CD4-positive, CD25-positive, alpha-beta regulatory T cell (primary cell): ENCODE data around the gene RUBCNL. TPM values are rescaled to one million over a fixed set of nuclear protein-coding genes. Genes with fewer than 3 reads are reported as not detected.

Source experiments
- ATAC-seq, 2 donors: fragments of 150-1000 bp; cut with Tn5 transposase; one replicate each; pipeline ENCODE4 v1.10.0; 2021; ENCODE audit warnings: low read depth in 2 of 2, moderate number of reproducible peaks in 2 of 2, moderate library complexity in 1 of 2
- DNase-seq, 3 donors: peaks; one replicate each; pipeline versions ENCODE4 v3.0.0 to v3.0.0-alpha.2; 2012 to 2022; ENCODE audit warnings: mixed read lengths in 1 of 3
- H3K27ac ChIP-seq: one replicate; pipeline ENCODE4 v1.7.0; 2013; ENCODE audit warnings: mild to moderate bottlenecking, low read length; ENCODE audit not compliant: insufficient read depth, poor library complexity, severe bottlenecking
- H3K27me3 ChIP-seq: one replicate; pipeline ENCODE4 v1.7.0; 2013; ENCODE audit warnings: low read length; ENCODE audit not compliant: control insufficient read depth, insufficient read depth
- H3K36me3 ChIP-seq: one replicate; pipeline ENCODE4 v1.7.0; 2013; ENCODE audit warnings: mild to moderate bottlenecking, low read length, moderate library complexity; ENCODE audit not compliant: control insufficient read depth, insufficient read depth
- H3K4me1 ChIP-seq: 2 replicates; pipeline ENCODE4 v1.7.0; 2013; ENCODE audit warnings: mild to moderate bottlenecking, low read length; ENCODE audit not compliant: insufficient read depth, control insufficient read depth, poor library complexity, severe bottlenecking
- H3K4me3 ChIP-seq: one replicate; pipeline ENCODE4 v1.7.0; 2013; ENCODE audit warnings: low read depth, mild to moderate bottlenecking, low read length, moderate library complexity
- H3K9me3 ChIP-seq, 2 experiments: 1 replicate in 1 of 2; 2 replicates in 1 of 2; pipeline ENCODE4 v1.7.0; 2013; ENCODE audit warnings: low read length in 2 of 2, mild to moderate bottlenecking in 1 of 2, moderate library complexity in 1 of 2; ENCODE audit not compliant: control insufficient read depth in 2 of 2
- H3K27ac Mint-ChIP-seq, 3 donors: one replicate each; pipeline ENCODE4 v1.8.0; 2020 to 2022; ENCODE audit warnings: mild to moderate bottlenecking in 3 of 3, mixed read lengths in 3 of 3, moderate library complexity in 2 of 3
- H3K27me3 Mint-ChIP-seq: one replicate; pipeline ENCODE4 v1.8.0; 2022; ENCODE audit warnings: mild to moderate bottlenecking, mixed read lengths
- H3K36me3 Mint-ChIP-seq: one replicate; pipeline ENCODE4 v1.8.0; 2020; ENCODE audit warnings: mixed read lengths
- H3K4me1 Mint-ChIP-seq, 4 donors: one replicate each; pipeline ENCODE4 v1.8.0; 2020 to 2022; ENCODE audit warnings: mixed read lengths in 4 of 4, mild to moderate bottlenecking in 1 of 4
- H3K4me3 Mint-ChIP-seq, 4 donors: one replicate each; pipeline ENCODE4 v1.8.0; 2020 to 2022; ENCODE audit warnings: mild to moderate bottlenecking in 4 of 4, mixed read lengths in 4 of 4, moderate library complexity in 3 of 4
- H3K9me3 Mint-ChIP-seq, 7 donors: one replicate each; pipeline ENCODE4 v1.8.0; 2020 to 2022; ENCODE audit warnings: mixed read lengths in 7 of 7, mild to moderate bottlenecking in 3 of 7, moderate library complexity in 2 of 7
- polyA plus RNA-seq, 4 donors: library from polyadenylated mRNA; unstranded; fragments of 300-500 nt; fragmentation: Illumina TruSeq; gene quantifications; one replicate each; pipeline ENCODE4 v1.2.3, GENCODE V29; 2021
- total RNA-seq: library from RNA; stranded (reverse); gene quantifications from one replicate; pipeline ENCODE4 v1.2.3, GENCODE V29; 2022

RUBCNL gene
- total and polyA plus RNA-seq, 5 donors from 2014 or later, result 0.05 to 0.38 (median 0.14) TPM; not detected in 1

- Histone ChIP-seq H3K9me3 (no peaks in the 10 kb centered on the region), H3K4me1 (no peaks in the 10 kb centered on the region), H3K36me3 (no peaks in the 10 kb centered on the region), H3K4me3 (no peak overlapping the region), H3K27me3 (peaks cover 4% of the 10 kb centered on the region), H3K27ac (no peak overlapping the region)
- peaks cover 0 to 1% (median 0%) of the 10 kb centered on the region in 7 donors for H3K9me3 Mint-ChIP-seq
- DNase-seq (no peak), ATAC-seq (no peak)
- H3K4me3 Mint-ChIP-seq, result no peak overlapping the region
- no peak overlapping the region for H3K27ac Mint-ChIP-seq
- peaks cover 11% of the 10 kb centered on the region for H3K27me3 Mint-ChIP-seq
- peaks cover 0 to 2% (median 0%) of the 10 kb centered on the region in 4 donors for H3K4me1 Mint-ChIP-seq
- no peaks in the 10 kb centered on the region for H3K36me3 Mint-ChIP-seq
Observed at GRCh38 chr13:46396341-46396740, 9.3 kb upstream of the RUBCNL start.

GRCh38 chr13:46392967-46393366 lies 5.9 kb upstream of the RUBCNL start:
- H3K9me3 Mint-ChIP-seq, result peaks cover 0 to 1% (median 0%) of the 10 kb centered on the region in 7 donors
- Histone ChIP-seq H3K27me3 (peaks cover 4% of the 10 kb centered on the region), H3K9me3 (no peaks in the 10 kb centered on the region), H3K27ac (no peak overlapping the region), H3K4me1 (peaks cover 5% of the 10 kb centered on the region), H3K36me3 (no peaks in the 10 kb centered on the region), H3K4me3 (no peak overlapping the region)
- ATAC-seq (no peak), DNase-seq (peak in 1 of 3 donors; percentile 16)
- H3K4me1 Mint-ChIP-seq, result peaks cover 0 to 11% (median 4%) of the 10 kb centered on the region in 4 donors
- no peak overlapping the region for H3K4me3 Mint-ChIP-seq
- no peaks in the 10 kb centered on the region for H3K36me3 Mint-ChIP-seq
- no peak overlapping the region for H3K27ac Mint-ChIP-seq
- peaks cover 11% of the 10 kb centered on the region for H3K27me3 Mint-ChIP-seq

GRCh38 chr13:46389457-46390451 lies 2.7 kb upstream of the RUBCNL start:
- Histone ChIP-seq H3K27ac (no peak overlapping the region), H3K4me3 (no peak overlapping the region), H3K36me3 (no peaks in the 10 kb centered on the region), H3K27me3 (peaks cover 16% of the 10 kb centered on the region), H3K4me1 (peaks cover 12% of the 10 kb centered on the region), H3K9me3 (no peaks in the 10 kb centered on the region)
- ATAC-seq (peak; percentile 50 to 51), DNase-seq (peak in 2 of 3 donors; percentile 2 to 56)
- Mint-ChIP-seq H3K27me3 (peaks cover 39% of the 10 kb centered on the region), H3K4me3 (no peak overlapping the region), H3K27ac (peak overlapping the region in 1 of 3 donors; percentile 30), H3K9me3 (peaks cover 0 to 3% (median 0%) of the 10 kb centered on the region in 7 donors), H3K4me1 (peaks cover 0 to 18% (median 8%) of the 10 kb centered on the region in 4 donors), H3K36me3 (no peaks in the 10 kb centered on the region)

GRCh38 chr13:46388846-46389245 lies 1.8 kb upstream of the RUBCNL start:
- no peak overlapping the region for H3K4me3 Mint-ChIP-seq
- no peak overlapping the region for H3K27ac ChIP-seq

GRCh38 chr13:46388308-46388707 lies 1.3 kb upstream of the RUBCNL start:
- no peak overlapping the region for H3K27ac Mint-ChIP-seq
- H3K4me3 Mint-ChIP-seq, result peak overlapping the region in 1 of 4 donors; percentile 48
- H3K9me3 Mint-ChIP-seq, result peaks cover 0 to 3% (median 0%) of the 10 kb centered on the region in 7 donors
- Histone ChIP-seq H3K27ac (no peak overlapping the region), H3K4me3 (no peak overlapping the region), H3K36me3 (no peaks in the 10 kb centered on the region), H3K27me3 (peaks cover 15% of the 10 kb centered on the region), H3K4me1 (peaks cover 12% of the 10 kb centered on the region), H3K9me3 (no peaks in the 10 kb centered on the region)
- peaks cover 0 to 18% (median 6%) of the 10 kb centered on the region in 4 donors for H3K4me1 Mint-ChIP-seq
- peaks cover 52% of the 10 kb centered on the region for H3K27me3 Mint-ChIP-seq
- DNase-seq, result no peak
- no peaks in the 10 kb centered on the region for H3K36me3 Mint-ChIP-seq
- ATAC-seq, result no peak

More at GRCh38 chr13:46388846-46389245, 1.8 kb upstream of the RUBCNL start:
- Mint-ChIP-seq H3K27ac (no peak overlapping the region), H3K27me3 (peaks cover 46% of the 10 kb centered on the region), H3K9me3 (peaks cover 0 to 3% (median 0%) of the 10 kb centered on the region in 7 donors), H3K4me1 (peaks cover 0 to 18% (median 8%) of the 10 kb centered on the region in 4 donors), H3K36me3 (no peaks in the 10 kb centered on the region)
- no peak overlapping the region for H3K4me3 ChIP-seq
- H3K4me1 ChIP-seq, result peaks cover 12% of the 10 kb centered on the region
- H3K9me3 ChIP-seq, result no peaks in the 10 kb centered on the region
- peaks cover 18% of the 10 kb centered on the region for H3K27me3 ChIP-seq
- H3K36me3 ChIP-seq, result no peaks in the 10 kb centered on the region
- ATAC-seq (no peak), DNase-seq (no peak)

GRCh38 chr13:46386392-46387063 lies 524 bp downstream of the RUBCNL start:
- H3K4me1 Mint-ChIP-seq, result peaks cover 0 to 18% (median 6%) of the 10 kb centered on the region in 4 donors

GRCh38 chr13:46385946-46386345 lies 1.1 kb downstream of the RUBCNL start:
- H3K4me1 ChIP-seq, result peaks cover 12% of the 10 kb centered on the region
- no peak overlapping the region for H3K27ac Mint-ChIP-seq
- H3K4me3 ChIP-seq, result no peak overlapping the region
- peaks cover 0 to 18% (median 6%) of the 10 kb centered on the region in 4 donors for H3K4me1 Mint-ChIP-seq
- peaks cover 23% of the 10 kb centered on the region for H3K27me3 ChIP-seq
- no peak overlapping the region for H3K27ac ChIP-seq
- H3K9me3 ChIP-seq, result no peaks in the 10 kb centered on the region
- DNase-seq (no peak), ATAC-seq (no peak)
- no peak overlapping the region for H3K4me3 Mint-ChIP-seq
- H3K36me3 Mint-ChIP-seq, result no peaks in the 10 kb centered on the region
- H3K27me3 Mint-ChIP-seq, result peaks cover 60% of the 10 kb centered on the region
- H3K36me3 ChIP-seq, result no peaks in the 10 kb centered on the region
- H3K9me3 Mint-ChIP-seq, result peaks cover 0 to 3% (median 0%) of the 10 kb centered on the region in 7 donors

More at GRCh38 chr13:46386392-46387063, 524 bp downstream of the RUBCNL start:
- H3K4me3 ChIP-seq, result no peak overlapping the region
- H3K27me3 ChIP-seq, result peaks cover 23% of the 10 kb centered on the region
- Mint-ChIP-seq H3K27me3 (peaks cover 58% of the 10 kb centered on the region), H3K4me3 (peak overlapping the region in 2 of 4 donors; percentile 40 to 52), H3K36me3 (no peaks in the 10 kb centered on the region), H3K9me3 (peaks cover 0 to 3% (median 0%) of the 10 kb centered on the region in 7 donors), H3K27ac (no peak overlapping the region)
- no peaks in the 10 kb centered on the region for H3K36me3 ChIP-seq
- H3K4me1 ChIP-seq, result peaks cover 12% of the 10 kb centered on the region
- no peak for DNase-seq
- no peak for ATAC-seq
- H3K27ac ChIP-seq, result no peak overlapping the region
- H3K9me3 ChIP-seq, result no peaks in the 10 kb centered on the region
